A673 (cell line): Measurements from ENCODE around the gene STXBP2. TPM values are rescaled to one million over a fixed set of nuclear protein-coding genes. Genes with fewer than 3 reads are reported as not detected.

Source experiments
- BruUV-seq: library from RNA; stranded (reverse); fragments of 400-500 nt; replicated peaks from 2 replicates; lab custom pipeline; 2021; lab: Mats Ljungman, UMichigan
- CTCF ChIA-PET: fragments of 300-600 bp; sonication (Branson Sonifier 250); formaldehyde crosslinking; loops from one replicate; lab custom pipeline; 2022; ENCODE audit warnings: antibody characterized with exemption; lab: Charles Lee
- POLR2A ChIA-PET: fragments of 300-600 bp; sonication (Branson Sonifier 250); formaldehyde crosslinking; loops from one replicate; lab custom pipeline; 2022; ENCODE audit warnings: antibody characterized with exemption; ENCODE audit not compliant: low non-redundant PET; lab: Charles Lee
- DNase-seq: peaks from one replicate; pipeline ENCODE4 v3.0.0-alpha.2; 2015; ENCODE audit warnings: low spot score
- H3K27ac ChIP-seq: fragments of 200-600 bp; sonication (generic); 2 replicates; pipeline ENCODE4 v1.5.1; 2016; ENCODE audit warnings: mixed run types, low read depth, mild to moderate bottlenecking, mixed read lengths, antibody characterized with exemption, low read length; ENCODE audit not compliant: poor library complexity, severe bottlenecking
- H3K27me3 ChIP-seq: fragments of 200-600 bp; sonication (generic); replicated peaks from 2 replicates; pipeline ENCODE4 v1.6.1; 2017; ENCODE audit warnings: mixed run types, low read depth, mild to moderate bottlenecking, mixed read lengths, antibody characterized with exemption, low read length; ENCODE audit not compliant: insufficient read depth, poor library complexity
- H3K36me3 ChIP-seq: fragments of 200-600 bp; sonication (generic); 2 replicates; pipeline ENCODE4 v1.6.1; 2016; ENCODE audit warnings: mixed run types, mild to moderate bottlenecking, mixed read lengths, antibody characterized with exemption, low read length; ENCODE audit not compliant: insufficient read depth, poor library complexity, severe bottlenecking
- H3K4me1 ChIP-seq: fragments of 200-600 bp; sonication (generic); 2 replicates; pipeline ENCODE4 v1.6.1; 2017; ENCODE audit warnings: mixed run types, mild to moderate bottlenecking, mixed read lengths, antibody characterized with exemption, low read length; ENCODE audit not compliant: insufficient read depth, poor library complexity, severe bottlenecking
- H3K4me3 ChIP-seq: fragments of 200-600 bp; sonication (generic); 2 replicates; pipeline ENCODE4 v1.5.1; 2016; ENCODE audit warnings: low read depth, mixed run types, mild to moderate bottlenecking, mixed read lengths, low read length; ENCODE audit not compliant: poor library complexity, severe bottlenecking
- H3K9me3 ChIP-seq: fragments of 200-600 bp; sonication (generic); 2 replicates; pipeline ENCODE4 v1.6.1; 2016; ENCODE audit warnings: mixed run types, low read depth, mild to moderate bottlenecking, mixed read lengths, antibody characterized with exemption, low read length; ENCODE audit not compliant: poor library complexity, severe bottlenecking
- CTCF ChIP-seq: fragments of 300-800, 200-600 bp; sonication (generic); conservative IDR thresholded peaks from 2 replicates; pipeline ENCODE4 v1.5.1; 2017; ENCODE audit warnings: low read depth, mild to moderate bottlenecking, antibody characterized with exemption, low read length, moderate library complexity, mixed read lengths
- EZH2 ChIP-seq: fragments of 200-600 bp; sonication (generic); IDR thresholded peaks from 2 replicates; pipeline ENCODE4 v1.6.1; 2017; ENCODE audit warnings: borderline replicate concordance, low read depth, mild to moderate bottlenecking, mixed read lengths, antibody characterized with exemption, low read length; ENCODE audit not compliant: poor library complexity, severe bottlenecking
- intact Hi-C: fragments of 100-400 bp; cut with micrococcal nuclease; formaldehyde crosslinking; loops from one replicate; pipeline ENCODE4 v1.10.0; 2022; ENCODE audit not compliant: unreplicated experiment
- total RNA-seq: library from RNA; stranded (reverse); gene quantifications from 2 replicates; pipeline ENCODE4 v1.2.3, GENCODE V29; 2021

Gene STXBP2
- total RNA-seq, 1 experiment from 2014 or later: 49.8 TPM

- TF ChIP-seq CTCF (no peak), EZH2 (no peak)
- no peak overlapping the region for H3K27ac ChIP-seq
- H3K27me3 ChIP-seq: no peaks in the 10 kb centered on the region
- intact Hi-C loops: no loop called here
- H3K36me3 ChIP-seq: no peaks in the 10 kb centered on the region
- CTCF ChIA-PET: no interaction called here
- peak overlapping the region; percentile 79 for H3K4me3 ChIP-seq
- H3K9me3 ChIP-seq: no peaks in the 10 kb centered on the region
- DNase-seq: no peak
- POLR2A ChIA-PET: no interaction called here
- BruUV-seq: no TSS peak
- H3K4me1 ChIP-seq: peaks cover 10% of the 10 kb centered on the region
Observed at GRCh38 chr19:7635670-7636069, 1.2 kb upstream of the STXBP2 start.

- Histone ChIP-seq H3K4me1 (peaks cover 9% of the 10 kb centered on the region), H3K4me3 (peak overlapping the region; percentile 79), H3K36me3 (no peaks in the 10 kb centered on the region), H3K27ac (no peak overlapping the region), H3K9me3 (no peaks in the 10 kb centered on the region), H3K27me3 (no peaks in the 10 kb centered on the region)
- TF ChIP-seq EZH2: no peak
- no peak for TF ChIP-seq CTCF
- CTCF ChIA-PET: no interaction called here
- peak; percentile 54 for DNase-seq
- intact Hi-C loops: no loop called here
- no TSS peak for BruUV-seq
- POLR2A ChIA-PET: no interaction called here
Observed at GRCh38 chr19:7636317-7636690, 606 bp upstream of the STXBP2 start.

DNA sequence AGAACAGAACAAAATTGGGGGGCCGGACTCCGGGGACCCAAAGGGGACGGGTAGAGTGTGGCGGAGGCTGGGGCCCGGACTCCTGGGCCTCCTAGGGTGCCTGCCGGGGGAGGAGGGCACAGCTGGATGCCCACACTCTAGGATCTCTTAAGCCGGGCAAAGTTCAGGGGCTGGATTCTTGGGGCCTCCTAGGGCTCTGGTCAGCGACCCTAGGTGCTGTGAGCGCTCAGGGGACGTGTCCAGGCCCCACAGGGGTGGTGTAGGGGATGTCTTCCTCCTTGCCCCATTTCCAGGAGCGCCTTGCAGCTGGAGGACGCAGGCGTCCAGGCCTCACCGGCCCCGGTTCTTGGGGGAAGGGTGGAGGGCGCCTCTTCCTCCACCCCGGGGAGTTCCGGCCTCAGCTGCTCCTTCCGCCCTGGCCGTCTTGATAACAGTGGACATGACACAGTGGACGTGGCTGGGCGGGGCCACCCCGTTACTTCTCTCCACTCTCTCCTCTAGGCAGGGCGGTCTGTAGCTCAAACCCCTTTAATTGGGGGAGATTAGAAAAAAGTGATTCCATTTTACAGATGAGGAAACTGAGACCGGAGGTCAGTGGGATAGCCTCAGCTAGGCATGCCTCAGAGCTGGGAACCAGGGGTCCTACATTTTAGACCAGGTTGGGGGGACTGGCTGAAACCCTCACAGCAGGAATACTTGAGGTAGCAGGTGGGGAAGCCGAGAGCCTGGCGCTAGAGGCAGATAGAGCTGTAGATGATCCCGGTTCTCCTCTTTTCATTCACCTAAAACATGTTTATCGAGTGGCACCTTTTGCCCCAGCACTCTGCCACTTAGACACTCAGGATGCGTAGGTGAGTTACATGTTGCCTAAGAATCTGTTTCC, 705 bp downstream of the STXBP2 start:
- ChIA-PET CTCF (no interaction called here), POLR2A (no interaction called here)
- Histone ChIP-seq H3K36me3 (no peaks in the 10 kb centered on the region), H3K4me3 (peak overlapping the region; percentile 79), H3K9me3 (no peaks in the 10 kb centered on the region), H3K27ac (peak overlapping the region; percentile 67), H3K4me1 (peaks cover 9% of the 10 kb centered on the region), H3K27me3 (no peaks in the 10 kb centered on the region)
- BruUV-seq: no TSS peak
- DNase-seq: no peak
- TF ChIP-seq EZH2 (no peak), CTCF (no peak)
- intact Hi-C loops: no loop called here
